DND-41 (cell line): ENCODE results near the gene C1QTNF3.
"Not testable (repeated sequence)": the region's sequence is repeated elsewhere in the genome, so short reads cannot be mapped to it uniquely, and the experiment has no call there.

Experiments used
- ATAC-seq: fragments of 200-7000 bp; cut with Tn5 transposase; 3 replicates; pipeline ENCODE4 v1.9.1; 2021; ENCODE audit warnings: low read depth; ENCODE audit not compliant: insufficient read depth
- DNase-seq: peaks from one replicate; pipeline ENCODE4 v3.0.0-alpha.2; 2020
- H2AFZ ChIP-seq: 2 replicates; pipeline ENCODE4 v1.6.0; 2012; ENCODE audit warnings: low read depth, low read length
- H3K27ac ChIP-seq: 2 replicates; pipeline ENCODE4 v1.5.1; 2012; ENCODE audit warnings: low read length, inconsistent platforms
- H3K27me3 ChIP-seq: fragments of 200-600 bp; sonication (generic); 2 replicates; pipeline ENCODE4 v1.6.0; 2012; ENCODE audit warnings: low read length, mild to moderate bottlenecking, inconsistent platforms; ENCODE audit not compliant: insufficient read depth, poor library complexity
- H3K36me3 ChIP-seq: 2 replicates; pipeline ENCODE4 v1.5.1; 2012; ENCODE audit warnings: low read length, inconsistent platforms; ENCODE audit not compliant: insufficient read depth
- H3K4me1 ChIP-seq: 2 replicates; pipeline ENCODE4 v1.5.1; 2012; ENCODE audit warnings: mild to moderate bottlenecking, low read length; ENCODE audit not compliant: insufficient read depth
- H3K4me2 ChIP-seq: 2 replicates; pipeline ENCODE4 v1.6.0; 2012; ENCODE audit warnings: mild to moderate bottlenecking, moderate library complexity, low read length, inconsistent platforms; ENCODE audit not compliant: insufficient read depth
- H3K4me3 ChIP-seq, 2 experiments: fragments of 200-600 bp in 1 of 2; shearing (Covaris generic) in 1 of 2; 2 replicates each; pipeline ENCODE4 v1.5.1; 2012 to 2016; ENCODE audit warnings: inconsistent platforms in 2 of 2, low read length in 2 of 2, mild to moderate bottlenecking in 2 of 2, low read depth in 1 of 2, moderate library complexity in 1 of 2
- H3K79me2 ChIP-seq: 2 replicates; pipeline ENCODE4 v1.6.0; 2012; ENCODE audit warnings: low read length, inconsistent platforms; ENCODE audit not compliant: insufficient read depth
- H3K9ac ChIP-seq: 2 replicates; pipeline ENCODE4 v1.6.0; 2012; ENCODE audit warnings: low read depth, mild to moderate bottlenecking, inconsistent platforms, low read length, moderate library complexity
- H3K9me3 ChIP-seq: 2 replicates; pipeline ENCODE4 v1.5.1; 2012; ENCODE audit warnings: low read length, moderate library complexity, mild to moderate bottlenecking, inconsistent platforms; ENCODE audit not compliant: insufficient read depth, severe bottlenecking
- H4K20me1 ChIP-seq: 2 replicates; pipeline ENCODE4 v1.6.0; 2012; ENCODE audit warnings: low read length; ENCODE audit not compliant: insufficient read depth
- EZH2 ChIP-seq: IDR thresholded peaks from 3 replicates; pipeline ENCODE4 v1.6.1; 2012; ENCODE audit warnings: borderline replicate concordance, low read depth, mild to moderate bottlenecking, moderate library complexity, low read length, inconsistent platforms; ENCODE audit not compliant: severe bottlenecking
- TF ChIP-seq, protein P1 (sequence below): IDR thresholded peaks from 2 replicates; pipeline ENCODE4 v1.5.1; 2012; ENCODE audit warnings: borderline replicate concordance, low read length, moderate library complexity, mild to moderate bottlenecking; ENCODE audit not compliant: poor library complexity, severe bottlenecking; ENCODE audit errors: extremely low read depth

Gene C1QTNF3

GRCh38 chr5:34013547-34013946 is 29.5 kb downstream of the C1QTNF3 start:
- TF ChIP-seq, protein P1, sequence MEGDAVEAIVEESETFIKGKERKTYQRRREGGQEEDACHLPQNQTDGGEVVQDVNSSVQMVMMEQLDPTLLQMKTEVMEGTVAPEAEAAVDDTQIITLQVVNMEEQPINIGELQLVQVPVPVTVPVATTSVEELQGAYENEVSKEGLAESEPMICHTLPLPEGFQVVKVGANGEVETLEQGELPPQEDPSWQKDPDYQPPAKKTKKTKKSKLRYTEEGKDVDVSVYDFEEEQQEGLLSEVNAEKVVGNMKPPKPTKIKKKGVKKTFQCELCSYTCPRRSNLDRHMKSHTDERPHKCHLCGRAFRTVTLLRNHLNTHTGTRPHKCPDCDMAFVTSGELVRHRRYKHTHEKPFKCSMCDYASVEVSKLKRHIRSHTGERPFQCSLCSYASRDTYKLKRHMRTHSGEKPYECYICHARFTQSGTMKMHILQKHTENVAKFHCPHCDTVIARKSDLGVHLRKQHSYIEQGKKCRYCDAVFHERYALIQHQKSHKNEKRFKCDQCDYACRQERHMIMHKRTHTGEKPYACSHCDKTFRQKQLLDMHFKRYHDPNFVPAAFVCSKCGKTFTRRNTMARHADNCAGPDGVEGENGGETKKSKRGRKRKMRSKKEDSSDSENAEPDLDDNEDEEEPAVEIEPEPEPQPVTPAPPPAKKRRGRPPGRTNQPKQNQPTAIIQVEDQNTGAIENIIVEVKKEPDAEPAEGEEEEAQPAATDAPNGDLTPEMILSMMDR, result no peak
- TF ChIP-seq EZH2, result no peak
- Histone ChIP-seq H3K9ac (no peak overlapping the region), H4K20me1 (no peaks in the 10 kb centered on the region), H2AFZ (no peak overlapping the region), H3K4me2 (no peak overlapping the region), H3K4me3 (no peak overlapping the region), H3K27me3 (no peaks in the 10 kb centered on the region), H3K79me2 (no peaks in the 10 kb centered on the region), H3K4me1 (peaks cover 8% of the 10 kb centered on the region), H3K27ac (no peak overlapping the region), H3K9me3 (no peaks in the 10 kb centered on the region), H3K36me3 (no peaks in the 10 kb centered on the region)
- no peak for DNase-seq
- ATAC-seq, result no peak

DNA sequence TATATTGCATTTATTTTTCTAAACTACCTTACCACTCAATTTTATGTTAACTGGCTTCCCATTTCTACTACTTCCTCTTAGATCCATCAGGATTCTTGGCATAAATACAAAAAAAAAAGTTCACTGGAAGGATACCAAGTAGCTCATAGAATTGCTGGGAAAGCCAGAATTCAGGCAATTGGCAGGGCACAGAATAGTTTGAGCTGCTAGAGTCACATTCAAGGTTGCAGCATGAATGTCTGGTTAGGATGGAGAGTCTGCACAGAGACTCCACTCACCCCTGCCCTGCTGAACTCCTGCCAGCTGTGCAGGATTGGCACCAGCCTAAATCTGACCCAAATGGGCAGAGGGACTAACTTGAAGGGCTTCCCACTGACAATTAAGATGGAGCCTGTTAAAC is 30.2 kb downstream of the C1QTNF3 start:
- DNase-seq, result no peak
- TF ChIP-seq EZH2, result no peak
- TF ChIP-seq, protein P1, result no peak

DNA sequence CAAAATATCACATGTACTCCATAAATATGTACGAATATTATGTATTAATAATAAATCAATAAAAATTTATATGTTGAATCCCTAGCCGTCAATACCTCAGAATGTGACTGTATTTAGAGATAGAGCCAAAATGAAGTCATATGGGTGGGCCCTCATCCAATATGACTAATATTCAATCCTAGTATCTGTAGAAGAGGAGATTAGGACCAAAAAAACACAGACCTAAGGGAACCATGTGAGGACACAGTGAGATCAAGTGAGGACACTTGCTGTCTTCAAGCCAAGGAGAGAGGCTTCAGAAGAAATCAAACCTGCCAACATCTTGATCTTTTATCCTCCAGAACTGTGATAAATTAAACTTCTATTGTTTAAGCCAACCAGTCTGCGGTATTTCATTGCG is 31.5 kb downstream of the C1QTNF3 start:
- Histone ChIP-seq H3K36me3 (no peaks in the 10 kb centered on the region; the same call in 1 of the 2 replicates), H3K27me3 (no peaks in the 10 kb centered on the region), H3K4me1 (peaks cover 18% of the 10 kb centered on the region), H3K4me2 (no peak overlapping the region), H3K9ac (no peak overlapping the region), H2AFZ (no peak overlapping the region), H3K4me3 (no peak overlapping the region), H3K9me3 (no peaks in the 10 kb centered on the region), H4K20me1 (no peaks in the 10 kb centered on the region), H3K27ac (no peak overlapping the region), H3K79me2 (peaks cover 8% of the 10 kb centered on the region)
- ATAC-seq, result no peak
- no peak for DNase-seq
- no peak for TF ChIP-seq EZH2
- TF ChIP-seq, protein P1, result no peak

More for the DNA sequence above, 30.2 kb downstream of the C1QTNF3 start:
- no peak overlapping the region for H3K4me2 ChIP-seq
- no peaks in the 10 kb centered on the region for H3K27me3 ChIP-seq
- peaks cover 10% of the 10 kb centered on the region for H3K4me1 ChIP-seq
- H2AFZ ChIP-seq, result no peak overlapping the region
- H3K27ac ChIP-seq, result no peak overlapping the region
- no peaks in the 10 kb centered on the region for H3K79me2 ChIP-seq
- H3K9me3 ChIP-seq, result no peaks in the 10 kb centered on the region
- H4K20me1 ChIP-seq, result no peaks in the 10 kb centered on the region
- H3K9ac ChIP-seq, result no peak overlapping the region
- no peaks in the 10 kb centered on the region for H3K36me3 ChIP-seq
- no peak for ATAC-seq
- no peak overlapping the region for H3K4me3 ChIP-seq

DNA sequence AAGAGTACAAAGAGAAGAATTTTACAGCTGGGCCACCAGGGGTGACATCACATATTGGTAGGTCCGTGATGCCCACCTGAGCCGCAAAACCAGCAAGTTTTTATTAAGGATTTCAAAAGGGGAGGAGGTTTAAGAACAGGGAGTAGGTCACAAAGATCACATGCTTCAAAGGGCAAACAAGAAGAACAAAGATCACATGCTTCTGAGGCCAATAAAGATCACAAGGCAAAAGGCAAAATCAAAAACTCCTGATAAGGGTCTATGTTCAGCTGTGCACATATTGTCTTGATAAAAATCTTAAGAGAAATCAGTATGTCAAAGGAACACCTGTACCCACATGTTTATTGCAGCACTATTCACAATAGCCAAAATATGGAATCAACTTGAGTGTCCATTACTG is 32.9 kb downstream of the C1QTNF3 start:
- H3K36me3 ChIP-seq, H3K79me2 ChIP-seq, DNase-seq, H3K27ac ChIP-seq, ATAC-seq, H4K20me1 ChIP-seq, H3K27me3 ChIP-seq, H3K4me2 ChIP-seq, H3K9me3 ChIP-seq, H3K9ac ChIP-seq, H3K4me3 ChIP-seq, H2AFZ ChIP-seq: not testable (repeated sequence)
- peaks cover 24% of the 10 kb centered on the region for H3K4me1 ChIP-seq
